ENCODE data around the gene CMTR1.
"Not testable (repeated sequence)": the region's sequence is repeated elsewhere in the genome, so short reads cannot be mapped to it uniquely, and the experiment has no call there.

- not testable (repeated sequence) for TF ChIP-seq CTCF (conservative IDR thresholded peaks at IDR 0.05 in 1 of 2, IDR thresholded peaks at IDR 0.05 in 1 of 2; ENCODE audit: extremely low read depth in 1 of 2, insufficient read depth in 1 of 2, low read depth in 1 of 2, low read length in 2 of 2); EZH2 (IDR thresholded peaks at IDR 0.05; ENCODE audit: borderline replicate concordance, low read length)
Observed at GRCh38 chr6:37500904-37501303, 67.9 kb downstream of the CMTR1 start.
